22Rv1 (cell line): ENCODE results near the gene MC5R.
A peak's percentile ranks its signal among the peaks of the same experiment; 100 is the strongest.

Experiments used
- H3K27ac ChIP-seq: fragments of 450-650 bp; 2 replicates; pipeline ENCODE4 v1.5.1; 2017
- CTCF ChIP-seq: fragments of 450-650 bp; IDR thresholded peaks from 2 replicates; pipeline ENCODE4 v1.5.1; 2017; ENCODE audit warnings: mild to moderate bottlenecking
- ZFX ChIP-seq: fragments of 450-650 bp; IDR thresholded peaks from 2 replicates; pipeline ENCODE4 v1.6.1; 2017; ENCODE audit warnings: antibody characterized with exemption, borderline replicate concordance

MC5R gene

GRCh38 chr18:13823707-13824395 lies at the start of gene MC5R:
MC5R (plus strand) TSS chr18:13824149; CDS start chr18:13825766, 1,617 bp downstream.
- H3K27ac ChIP-seq: no peak within 1 kb of the TSS
- TF ChIP-seq ZFX: no peak
- TF ChIP-seq CTCF: peak; percentile 96

GRCh38 chr18:13775058-13775457 lies 48.9 kb upstream of the MC5R start:
- TF ChIP-seq CTCF (no peak), ZFX (no peak)

GRCh38 chr18:13791181-13791580 lies 32.8 kb upstream of the MC5R start:
- no peak overlapping the region for H3K27ac ChIP-seq
- no peak for TF ChIP-seq ZFX

More at GRCh38 chr18:13775058-13775457, 48.9 kb upstream of the MC5R start:
- no peak overlapping the region for H3K27ac ChIP-seq

GRCh38 chr18:13793819-13794218 lies 30.1 kb upstream of the MC5R start:
- no peak overlapping the region for H3K27ac ChIP-seq
- TF ChIP-seq CTCF (no peak), ZFX (no peak)

- no peak overlapping the region for H3K27ac ChIP-seq
- no peak; the same call in 1 of the 2 replicates for TF ChIP-seq CTCF
- TF ChIP-seq ZFX: no peak
These were observed 27.4 kb upstream of the MC5R start for GRCh38 chr18:13796515-13796914.

- no peak overlapping the region for H3K27ac ChIP-seq
- TF ChIP-seq CTCF (no peak), ZFX (no peak)
These were observed 26.8 kb upstream of the MC5R start for GRCh38 chr18:13797157-13797611.

GRCh38 chr18:13799396-13799795 lies 24.6 kb upstream of the MC5R start:
- TF ChIP-seq ZFX (no peak), CTCF (no peak)
- H3K27ac ChIP-seq: no peak overlapping the region
